BE2C (cell line): ENCODE data around the gene SMIM22.
A peak's percentile ranks its signal among the peaks of the same experiment; 100 is the strongest.

ENCODE experiments used
- DNase-seq: peaks from one replicate; pipeline ENCODE4 v3.0.0-alpha.2; 2020
- H3K27me3 ChIP-seq: fragments of 250-450 bp; sonication (Bioruptor Pico); 2 replicates; pipeline ENCODE4 v1.5.1; 2020; ENCODE audit warnings: mild to moderate bottlenecking
- H3K36me3 ChIP-seq: fragments of 250-450 bp; sonication (Bioruptor Pico); 2 replicates; pipeline ENCODE4 v1.5.1; 2020; ENCODE audit warnings: mild to moderate bottlenecking
- H3K4me1 ChIP-seq: fragments of 250-450 bp; sonication (Bioruptor Pico); 2 replicates; pipeline ENCODE4 v1.5.1; 2020
- H3K4me3 ChIP-seq: 2 replicates; pipeline ENCODE4 v1.5.1; 2011; ENCODE audit warnings: low read depth, low read length
- H3K9me3 ChIP-seq: fragments of 250-450 bp; sonication (Bioruptor Pico); 2 replicates; pipeline ENCODE4 v1.5.1; 2020
- TF ChIP-seq, protein P1 (sequence below): IDR thresholded peaks from 2 replicates; pipeline ENCODE4 v1.5.1; 2012; ENCODE audit warnings: mild to moderate bottlenecking, low read depth, low read length

The SMIM22 gene

DNA sequence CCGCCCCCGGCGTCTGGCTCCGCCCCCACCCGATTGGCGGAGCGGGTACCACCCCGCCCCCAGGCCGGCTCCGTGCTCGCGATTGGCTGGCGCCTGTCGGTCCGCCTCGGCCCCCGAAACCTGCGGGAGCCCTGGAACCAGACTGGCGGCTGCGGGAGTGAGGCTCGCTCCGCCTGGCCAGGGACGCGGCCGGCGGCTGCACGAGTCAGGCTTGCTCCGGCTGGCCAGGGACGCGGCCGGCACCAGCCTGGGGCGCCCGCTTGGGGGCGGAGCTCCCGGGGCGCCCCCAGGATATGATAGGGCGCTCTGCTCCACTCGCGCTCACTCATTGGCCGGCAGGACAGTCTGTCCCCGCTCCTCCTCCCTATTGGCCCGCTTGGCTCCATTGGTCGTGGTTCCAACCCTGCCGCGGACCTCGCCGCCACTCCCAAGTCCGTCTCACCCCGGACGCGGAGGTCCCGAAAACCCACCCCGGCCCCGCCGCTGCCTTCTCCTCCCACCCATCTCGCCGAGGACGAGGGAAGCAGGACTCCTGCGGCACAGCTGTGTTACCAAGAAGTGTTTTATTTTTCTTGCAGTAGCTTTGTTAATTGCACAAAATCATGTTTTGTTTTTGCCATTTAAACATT is 7.6 kb downstream of the SMIM22 start:
- TF ChIP-seq, protein P1, sequence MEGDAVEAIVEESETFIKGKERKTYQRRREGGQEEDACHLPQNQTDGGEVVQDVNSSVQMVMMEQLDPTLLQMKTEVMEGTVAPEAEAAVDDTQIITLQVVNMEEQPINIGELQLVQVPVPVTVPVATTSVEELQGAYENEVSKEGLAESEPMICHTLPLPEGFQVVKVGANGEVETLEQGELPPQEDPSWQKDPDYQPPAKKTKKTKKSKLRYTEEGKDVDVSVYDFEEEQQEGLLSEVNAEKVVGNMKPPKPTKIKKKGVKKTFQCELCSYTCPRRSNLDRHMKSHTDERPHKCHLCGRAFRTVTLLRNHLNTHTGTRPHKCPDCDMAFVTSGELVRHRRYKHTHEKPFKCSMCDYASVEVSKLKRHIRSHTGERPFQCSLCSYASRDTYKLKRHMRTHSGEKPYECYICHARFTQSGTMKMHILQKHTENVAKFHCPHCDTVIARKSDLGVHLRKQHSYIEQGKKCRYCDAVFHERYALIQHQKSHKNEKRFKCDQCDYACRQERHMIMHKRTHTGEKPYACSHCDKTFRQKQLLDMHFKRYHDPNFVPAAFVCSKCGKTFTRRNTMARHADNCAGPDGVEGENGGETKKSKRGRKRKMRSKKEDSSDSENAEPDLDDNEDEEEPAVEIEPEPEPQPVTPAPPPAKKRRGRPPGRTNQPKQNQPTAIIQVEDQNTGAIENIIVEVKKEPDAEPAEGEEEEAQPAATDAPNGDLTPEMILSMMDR: no peak
- peaks cover 20% of the 10 kb centered on the region for H3K36me3 ChIP-seq

DNA sequence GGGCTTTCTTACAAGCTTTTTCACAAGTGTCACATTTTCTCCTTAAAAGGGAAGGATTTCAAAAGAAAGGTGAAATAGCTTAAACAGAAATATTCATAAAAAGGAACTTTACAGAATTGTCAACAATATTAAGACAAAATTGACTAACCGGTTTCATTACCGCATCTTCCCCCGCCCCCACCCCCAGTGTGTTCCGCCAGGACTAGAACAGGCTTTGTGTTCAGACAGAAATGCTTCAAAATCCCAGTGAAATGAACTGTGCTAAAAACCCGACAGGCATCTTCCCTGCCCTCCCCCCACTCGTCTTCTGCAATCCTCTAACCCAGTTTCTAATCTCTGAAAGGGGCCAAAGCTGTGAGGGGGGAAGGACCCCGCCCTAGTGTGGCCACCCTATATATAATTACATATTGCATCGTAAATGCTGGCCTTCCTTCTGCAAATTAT is 8.3 kb downstream of the SMIM22 start:
- Histone ChIP-seq H3K4me1 (peaks cover 11% of the 10 kb centered on the region), H3K9me3 (no peaks in the 10 kb centered on the region), H3K36me3 (peaks cover 26% of the 10 kb centered on the region), H3K27me3 (no peaks in the 10 kb centered on the region), H3K4me3 (peak overlapping the region; percentile 80)
- TF ChIP-seq, protein P1: no peak
- no peak for DNase-seq

More for the DNA sequence above, 7.6 kb downstream of the SMIM22 start:
- H3K4me3 ChIP-seq: peak overlapping the region; percentile 80
- H3K4me1 ChIP-seq: peaks cover 11% of the 10 kb centered on the region
- no peaks in the 10 kb centered on the region for H3K9me3 ChIP-seq
- DNase-seq: peak; percentile 96
- H3K27me3 ChIP-seq: no peaks in the 10 kb centered on the region

DNA sequence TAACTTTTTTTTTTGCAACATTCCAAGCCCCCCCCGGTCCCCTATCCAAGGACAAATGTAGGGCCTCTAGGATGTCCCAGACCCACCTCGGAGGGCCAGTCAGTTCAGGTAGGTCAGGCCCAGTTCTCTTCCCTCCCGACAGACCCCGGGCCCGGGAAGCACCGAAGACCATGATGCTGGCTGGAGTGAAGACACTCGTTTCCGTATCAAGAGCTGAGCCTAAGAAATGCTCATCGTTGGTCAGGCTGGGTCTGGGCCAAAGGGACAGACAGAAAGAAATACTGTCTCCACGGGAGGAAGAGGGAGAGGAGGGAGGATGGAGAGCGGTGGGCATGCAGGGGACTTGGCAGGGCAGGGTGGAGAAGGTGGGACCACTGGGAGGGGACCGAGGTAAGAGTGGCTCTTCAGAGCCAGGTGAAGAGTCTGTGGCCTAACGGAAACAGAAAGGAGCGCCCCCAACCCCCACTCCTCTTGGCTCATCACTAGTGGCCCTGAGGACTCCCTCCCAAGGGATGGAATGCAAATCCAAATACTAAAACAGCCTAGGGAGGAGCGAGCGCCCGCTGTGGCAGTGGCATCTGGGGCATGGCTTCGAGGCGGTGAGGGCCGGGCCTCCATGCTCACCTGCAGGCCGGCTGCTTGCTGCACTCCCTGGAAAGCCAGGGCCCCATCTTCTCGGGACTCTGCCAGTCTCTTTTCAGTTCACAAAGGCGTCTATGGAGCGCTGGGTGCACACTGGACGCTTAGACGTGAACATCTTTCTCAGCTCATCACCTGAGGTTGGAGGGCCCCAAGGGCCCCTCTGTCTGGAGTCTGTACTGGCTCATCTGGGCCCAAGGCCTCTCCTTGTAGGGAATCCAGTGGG is 9.0 kb downstream of the SMIM22 start:
- H3K4me1 ChIP-seq: peaks cover 11% of the 10 kb centered on the region
- H3K36me3 ChIP-seq: peaks cover 30% of the 10 kb centered on the region
- no peaks in the 10 kb centered on the region for H3K9me3 ChIP-seq
- H3K27me3 ChIP-seq: no peaks in the 10 kb centered on the region
- TF ChIP-seq, protein P1: no peak
- no peak for DNase-seq
- no peak overlapping the region for H3K4me3 ChIP-seq

GRCh38 chr16:4805231-4805630 is 10.1 kb downstream of the SMIM22 start:
- no peak for DNase-seq
- peaks cover 32% of the 10 kb centered on the region for H3K36me3 ChIP-seq
- H3K4me1 ChIP-seq: peaks cover 6% of the 10 kb centered on the region
- TF ChIP-seq, protein P1: 0 out of 2 replicates have a peak, but pooled peaks have one; percentile 5
- no peaks in the 10 kb centered on the region for H3K9me3 ChIP-seq
- H3K4me3 ChIP-seq: no peak overlapping the region
- no peaks in the 10 kb centered on the region for H3K27me3 ChIP-seq

DNA sequence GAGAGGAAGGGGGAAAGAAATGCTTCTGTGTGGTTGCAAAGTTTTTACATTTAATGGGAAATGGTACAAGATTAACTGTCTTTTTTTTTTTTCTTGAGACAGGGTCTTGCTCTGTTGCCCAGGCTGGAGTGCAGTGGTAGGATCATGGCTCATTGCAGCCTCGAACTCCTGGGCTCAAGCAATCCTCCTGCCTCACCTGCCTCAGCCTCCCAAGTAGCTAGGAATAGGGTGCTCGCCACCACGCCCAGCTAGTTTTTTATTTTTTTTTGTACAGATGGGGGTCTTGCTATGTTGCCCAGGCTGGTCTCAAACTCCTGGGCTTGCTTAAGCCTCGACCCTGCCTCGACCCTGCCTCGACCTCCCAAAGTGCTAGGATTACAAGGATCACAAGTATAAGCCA is 11.1 kb downstream of the SMIM22 start:
- Histone ChIP-seq H3K4me1 (no peaks in the 10 kb centered on the region), H3K36me3 (peaks cover 36% of the 10 kb centered on the region), H3K27me3 (no peaks in the 10 kb centered on the region), H3K9me3 (no peaks in the 10 kb centered on the region), H3K4me3 (no peak overlapping the region)
- no peak for DNase-seq
- TF ChIP-seq, protein P1: no peak

- H3K36me3 ChIP-seq: peaks cover 63% of the 10 kb centered on the region
- no peak overlapping the region for H3K4me3 ChIP-seq
These were observed 16.1 kb downstream of the SMIM22 start for GRCh38 chr16:4811242-4811641.

More at GRCh38 chr16:4811242-4811641, 16.1 kb downstream of the SMIM22 start:
- H3K9me3 ChIP-seq: no peaks in the 10 kb centered on the region
- DNase-seq: no peak
- no peaks in the 10 kb centered on the region for H3K4me1 ChIP-seq
- H3K27me3 ChIP-seq: no peaks in the 10 kb centered on the region
- TF ChIP-seq, protein P1: no peak
